GM18951 (cell line): ENCODE measurements around the gene ATF5.
A peak's percentile ranks its signal among the peaks of the same experiment; 100 is the strongest.

Source experiments
- POLR2A ChIP-seq: IDR thresholded peaks from 4 replicates; pipeline ENCODE4 v1.6.1; 2011; ENCODE audit warnings: mild to moderate bottlenecking; ENCODE audit not compliant: insufficient read length, insufficient read depth; ENCODE audit errors: extremely low read depth
- in situ Hi-C: fragments of 300-500 bp; cut with MboI; formaldehyde crosslinking; loops from one replicate; pipeline ENCODE4 v1.12.0; 2022; ENCODE audit warnings: low sequenced_read_pairs, mixed read lengths, inconsistent platforms; ENCODE audit not compliant: unreplicated experiment

ATF5 gene

DNA sequence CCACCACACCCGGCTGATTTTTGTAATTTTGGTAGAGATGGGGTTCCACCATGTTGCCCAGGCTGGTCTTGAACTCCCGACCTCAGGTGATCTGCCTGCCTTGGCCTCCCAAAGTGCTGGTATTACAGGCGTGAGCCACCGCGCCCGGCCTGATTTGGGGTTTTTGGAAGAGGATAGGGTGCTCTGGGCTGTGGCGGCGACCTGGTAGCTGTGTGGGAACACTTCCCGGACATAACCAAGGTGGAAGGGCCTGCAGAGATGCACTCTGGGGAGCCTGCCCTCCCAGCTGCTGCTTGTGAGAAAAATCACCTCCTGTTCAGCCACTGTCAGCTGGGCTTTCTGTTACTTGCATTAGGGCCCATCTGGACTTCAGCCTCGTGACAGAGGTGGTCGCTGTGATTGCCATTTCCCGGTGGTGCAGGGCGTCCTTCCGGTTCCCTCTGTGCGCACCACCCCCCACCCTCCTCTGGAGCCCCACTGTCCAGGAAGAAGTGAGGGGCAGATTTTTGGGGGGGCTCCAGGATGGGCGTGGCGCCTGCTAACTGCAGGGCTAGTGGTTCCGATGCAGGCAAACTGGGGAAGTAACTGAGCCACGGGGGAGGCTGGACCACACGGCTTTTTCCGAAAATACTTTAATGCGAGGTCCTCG is 39.8 kb upstream of the ATF5 start:
- no peak for TF ChIP-seq POLR2A
- in situ Hi-C loops, result no loop called here

DNA sequence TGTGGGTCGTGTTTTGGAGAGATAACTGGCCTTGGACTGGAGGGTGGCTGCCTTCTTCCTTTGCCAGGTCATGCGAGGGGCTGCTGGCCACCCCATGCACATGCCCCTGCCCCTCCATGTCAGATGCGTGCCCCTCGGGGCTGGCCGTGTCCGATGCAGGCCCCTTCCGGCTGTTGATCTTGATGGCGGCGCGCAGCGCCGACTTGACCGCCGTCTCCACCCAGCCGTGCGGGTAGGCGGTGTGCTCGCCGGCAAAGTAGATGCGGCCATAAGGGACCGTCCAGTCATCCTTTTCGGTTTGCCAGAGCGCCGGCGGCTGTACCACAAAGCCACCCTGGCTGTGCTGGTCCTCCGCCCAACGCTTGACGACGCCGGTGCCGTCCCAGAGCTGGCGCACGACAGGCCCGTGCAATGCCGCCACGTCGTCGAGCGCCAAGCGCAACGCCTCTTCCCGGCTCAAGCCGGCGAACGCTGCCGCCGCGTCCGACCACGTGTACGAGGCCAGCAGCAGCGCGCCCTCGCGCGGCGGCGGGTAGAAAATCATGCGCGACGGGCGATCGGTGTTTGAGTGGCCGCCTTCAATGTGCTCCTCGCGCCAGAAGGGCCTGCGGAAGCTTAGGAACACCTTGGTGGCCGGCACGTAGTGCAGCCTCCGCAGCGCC is 39.2 kb upstream of the ATF5 start:
- in situ Hi-C loops, result no loop called here
- TF ChIP-seq POLR2A, result no peak

- no peak for TF ChIP-seq POLR2A
- in situ Hi-C loops, result no loop called here
These were observed 38.4 kb upstream of the ATF5 start for GRCh38 chr19:49890349-49891311.

DNA sequence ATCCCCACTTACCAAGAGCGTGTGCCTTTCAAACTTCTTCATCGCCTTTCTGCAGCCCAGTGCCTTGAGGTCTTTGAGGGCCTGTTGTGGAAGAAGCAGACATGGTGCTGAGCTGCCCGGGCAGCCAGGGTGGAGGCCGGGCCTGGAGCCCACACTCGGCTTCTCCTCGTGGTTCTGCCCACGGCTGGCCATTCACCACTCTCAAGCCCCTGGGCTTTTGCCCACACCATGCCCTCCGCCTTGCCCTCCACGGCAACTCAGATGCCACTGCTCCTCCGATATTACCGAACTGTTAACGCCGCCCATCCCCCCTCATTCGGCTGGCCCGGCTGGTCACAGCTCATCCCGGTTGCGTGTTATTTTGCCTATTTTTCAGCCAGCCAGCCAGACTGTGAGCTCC is 37.6 kb upstream of the ATF5 start:
- in situ Hi-C loops, result no loop called here
- no peak for TF ChIP-seq POLR2A

DNA sequence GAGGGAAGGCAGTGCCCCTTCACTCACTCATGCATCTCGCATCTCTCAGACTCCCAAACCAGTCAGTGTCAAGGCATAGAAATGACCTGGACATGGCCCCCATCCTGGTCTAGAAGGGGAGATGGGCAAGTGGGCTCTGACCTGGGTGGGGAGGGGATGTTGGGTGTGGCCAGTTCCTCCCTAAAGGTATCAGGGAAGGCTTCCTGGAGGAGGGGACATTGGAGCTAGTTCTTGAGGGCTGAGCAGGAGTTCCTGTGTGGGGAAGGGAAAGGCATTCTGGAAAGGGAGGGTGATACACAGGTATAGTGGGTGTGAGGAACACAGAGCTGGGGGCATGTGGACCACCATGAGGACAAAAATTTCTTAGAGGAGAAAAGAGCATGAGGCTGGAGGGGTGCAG is 36.3 kb upstream of the ATF5 start:
- no peak for TF ChIP-seq POLR2A
- in situ Hi-C loops, result no loop called here

- in situ Hi-C loops, result no loop called here
- no peak for TF ChIP-seq POLR2A
These were observed 34.9 kb upstream of the ATF5 start for GRCh38 chr19:49894011-49894664.

DNA sequence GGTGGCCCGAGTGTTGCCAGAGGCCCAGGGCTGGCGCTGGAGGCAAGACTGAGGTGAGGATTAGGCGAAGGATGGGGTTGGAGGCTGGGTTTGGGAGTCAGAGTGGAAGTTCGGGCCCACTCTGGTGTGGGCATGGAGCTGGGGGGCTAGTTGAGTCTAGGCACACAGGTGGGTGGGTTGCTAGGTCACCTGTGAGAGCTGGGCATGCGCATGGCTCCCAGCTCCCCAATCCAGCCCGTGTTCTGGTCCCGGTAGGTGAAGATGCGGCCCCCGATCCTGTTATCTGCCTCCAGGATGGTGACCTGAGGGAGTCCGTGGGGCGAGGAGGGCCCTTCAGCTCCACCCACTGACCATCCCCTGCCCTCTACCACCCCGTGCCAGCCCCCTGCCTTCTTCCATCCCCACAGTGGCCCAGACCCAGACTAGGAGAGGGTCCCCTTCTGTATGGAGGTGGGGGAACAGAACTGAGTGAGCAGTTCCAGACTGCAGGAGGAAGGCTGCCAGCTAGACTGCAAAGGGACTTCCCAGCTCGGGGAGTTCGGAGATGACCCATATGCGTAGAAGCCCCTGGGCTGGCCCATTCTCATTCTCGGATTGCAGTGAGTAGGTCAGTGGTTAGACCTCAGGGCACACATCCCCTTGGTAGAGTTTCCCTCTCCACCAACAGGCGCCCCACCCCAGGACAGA is 34.0 kb upstream of the ATF5 start:
- TF ChIP-seq POLR2A, result peak; percentile 37
- in situ Hi-C loops, result no loop called here

GRCh38 chr19:49895566-49896297 is 33.3 kb upstream of the ATF5 start:
- TF ChIP-seq POLR2A, result peak; percentile 45
- in situ Hi-C loops, result no loop called here

DNA sequence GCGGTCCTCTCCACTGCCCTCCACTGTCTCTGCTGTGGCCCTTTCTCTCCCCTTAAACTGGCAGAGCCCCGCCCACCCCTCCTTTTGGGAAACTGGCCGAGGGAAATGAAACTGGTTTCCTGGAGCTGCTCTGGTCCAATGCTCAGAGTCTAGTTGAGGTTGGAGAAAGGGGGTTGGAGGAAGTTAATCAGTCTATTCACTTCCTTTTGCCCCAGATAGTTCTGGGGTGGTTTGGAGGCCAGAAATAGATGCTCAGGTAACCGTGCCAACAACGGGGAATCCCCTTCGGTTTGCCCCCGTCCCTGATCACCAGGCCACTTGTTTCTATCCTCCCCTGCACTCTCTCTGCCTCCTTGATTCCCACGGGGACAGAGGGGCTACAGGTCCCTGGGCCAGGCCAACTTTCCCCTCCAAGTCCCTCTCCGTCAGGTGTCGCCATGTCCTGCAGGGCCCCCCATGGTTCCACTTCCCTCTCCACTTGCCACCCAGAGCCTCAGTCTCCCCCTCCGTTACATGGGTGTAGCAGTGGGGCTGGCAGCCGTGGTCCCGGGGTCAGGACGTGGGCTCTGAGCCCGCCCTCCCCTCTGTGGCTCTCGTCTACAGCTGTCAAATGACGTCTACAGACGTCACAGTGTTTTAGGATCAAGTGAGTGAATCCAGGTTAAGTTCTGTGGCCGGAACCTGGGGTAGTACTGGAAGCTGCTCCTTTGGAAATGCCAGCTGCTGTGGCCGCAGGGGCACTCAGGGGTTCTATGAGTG is 32.0 kb upstream of the ATF5 start, which contains the start of gene IL4I1:
Gene IL4I1, minus strand, starts transcription at position 25 of the 759 bp plus-strand sequence. CDS start 727 bp downstream, outside the sequence.
- peak; percentile 70 for TF ChIP-seq POLR2A

GRCh38 chr19:49904136-49904535 is 24.9 kb upstream of the ATF5 start:
- no peak for TF ChIP-seq POLR2A
- in situ Hi-C loops, result no loop called here

More for the DNA sequence above, 32.0 kb upstream of the ATF5 start, which contains the start of gene IL4I1:
- in situ Hi-C loops, result no loop called here
